SH-SY5Y (cell line): ENCODE data around the gene SLC24A4.

Experiments
- GATA2 ChIP-seq: IDR thresholded peaks from 2 replicates; pipeline ENCODE4 v1.6.1; 2011; ENCODE audit warnings: mild to moderate bottlenecking, low read depth, low read length
- GATA3 ChIP-seq: IDR thresholded peaks from 2 replicates; pipeline ENCODE4 v1.6.1; 2011; ENCODE audit warnings: low read depth, mild to moderate bottlenecking, low read length, moderate library complexity

The SLC24A4 gene

DNA sequence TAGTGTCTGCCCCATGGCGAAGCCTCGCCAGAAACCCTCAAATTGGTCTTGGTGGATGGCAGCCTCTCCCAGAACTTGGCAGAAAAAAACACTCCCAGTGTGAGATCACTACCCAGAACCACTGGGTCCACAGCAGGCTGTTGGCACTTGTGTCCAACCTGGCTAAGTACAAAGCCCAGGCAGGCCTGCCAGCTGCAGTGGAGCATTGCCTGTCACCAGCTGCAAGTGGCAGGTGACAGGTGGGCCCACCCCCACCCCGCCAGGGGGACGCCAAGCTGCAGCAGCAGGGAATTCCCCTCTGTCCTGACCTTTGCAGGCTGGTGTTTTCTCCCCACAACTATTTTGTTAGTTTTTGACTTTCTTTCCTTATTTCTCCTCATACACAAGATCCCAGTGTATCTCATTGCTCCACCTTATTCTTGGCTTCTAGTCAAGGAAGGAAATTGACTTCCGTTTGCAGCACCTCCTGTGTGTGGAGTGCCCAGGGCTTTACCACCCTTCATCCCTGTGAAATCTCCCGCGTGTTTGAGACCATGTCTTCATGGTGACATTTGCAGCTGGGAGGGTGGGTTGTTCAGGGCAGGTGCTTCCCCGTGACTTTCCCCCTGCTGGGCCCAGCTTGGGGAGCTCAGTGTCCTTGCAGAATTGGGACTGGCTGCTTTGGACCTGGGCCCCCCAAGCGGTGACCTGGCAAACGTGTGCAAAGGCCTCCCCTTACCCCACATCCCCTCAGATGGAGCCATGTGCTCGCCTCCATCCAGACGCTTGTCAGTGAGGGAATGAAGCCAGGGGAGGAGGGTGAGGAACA is 116.8 kb downstream of the SLC24A4 start:
- no peak for TF ChIP-seq GATA3
- TF ChIP-seq GATA2: no peak

DNA sequence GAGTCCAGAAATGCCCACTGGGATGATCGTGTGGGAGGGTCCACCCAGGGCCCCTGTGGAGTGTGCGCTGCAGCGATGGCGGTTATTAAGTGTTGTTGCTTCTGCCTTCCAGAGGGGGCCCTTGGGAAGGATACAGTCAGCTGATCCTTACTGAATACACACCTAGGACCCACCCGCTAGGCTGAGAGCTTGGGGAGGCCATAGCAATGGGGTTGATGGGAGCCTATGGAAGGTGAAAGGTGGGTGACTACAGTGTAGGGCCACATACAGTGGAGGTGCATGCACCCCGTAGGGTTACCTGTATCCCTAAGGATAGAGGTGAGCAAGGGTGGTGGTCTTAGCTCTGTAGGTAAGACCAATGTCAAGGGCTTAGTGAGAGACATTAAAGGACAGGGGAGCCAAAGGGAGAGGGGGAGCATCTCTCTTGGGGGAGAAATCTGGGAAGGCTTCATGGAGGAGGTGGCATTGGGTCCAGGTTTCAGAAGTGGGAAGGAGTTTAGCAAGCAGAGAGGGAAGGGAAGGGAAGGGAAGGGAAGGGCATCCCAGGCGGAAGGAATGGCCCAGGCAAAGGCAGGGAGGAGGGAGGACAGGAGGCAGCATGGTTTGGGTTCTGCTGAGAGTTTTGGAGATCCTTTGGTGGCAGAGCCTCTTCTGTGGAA is 117.5 kb downstream of the SLC24A4 start:
- TF ChIP-seq GATA2 (no peak), GATA3 (no peak)

DNA sequence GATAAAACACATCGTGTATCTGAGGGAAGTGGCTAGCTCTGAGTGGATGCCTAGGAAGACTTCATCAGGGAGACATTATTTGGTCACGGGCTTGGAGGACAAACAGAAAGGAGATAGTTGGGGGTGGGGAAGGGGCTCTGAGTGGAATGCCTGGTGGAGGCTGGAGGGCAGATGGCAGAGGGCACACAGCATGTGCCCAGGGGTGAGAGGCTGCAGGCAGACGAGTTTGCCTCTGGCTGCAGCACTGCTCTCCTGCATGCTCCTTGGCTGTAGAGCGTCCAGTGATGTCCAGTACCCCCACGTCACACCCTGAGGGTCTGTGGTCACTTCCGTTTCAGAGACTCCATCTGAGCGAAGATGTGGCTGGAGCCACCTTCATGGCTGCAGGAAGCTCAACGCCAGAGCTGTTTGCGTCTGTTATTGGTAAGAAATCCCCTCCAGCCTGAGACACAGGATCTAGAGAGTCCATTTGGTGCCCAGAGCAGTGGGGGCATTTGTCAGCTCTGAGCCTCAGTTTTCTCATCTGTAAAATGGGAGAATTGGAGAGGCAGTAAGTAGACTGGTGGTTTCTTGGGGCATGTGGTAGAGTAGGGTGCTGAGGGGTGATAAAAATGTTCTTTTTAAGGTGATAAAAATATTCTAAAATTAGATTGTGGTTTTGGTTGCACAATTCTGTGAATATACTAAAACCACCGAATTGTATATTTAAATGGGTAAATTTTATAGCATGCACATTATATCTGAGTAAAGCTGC is 119.0 kb downstream of the SLC24A4 start:
- no peak for TF ChIP-seq GATA3
- TF ChIP-seq GATA2: no peak

DNA sequence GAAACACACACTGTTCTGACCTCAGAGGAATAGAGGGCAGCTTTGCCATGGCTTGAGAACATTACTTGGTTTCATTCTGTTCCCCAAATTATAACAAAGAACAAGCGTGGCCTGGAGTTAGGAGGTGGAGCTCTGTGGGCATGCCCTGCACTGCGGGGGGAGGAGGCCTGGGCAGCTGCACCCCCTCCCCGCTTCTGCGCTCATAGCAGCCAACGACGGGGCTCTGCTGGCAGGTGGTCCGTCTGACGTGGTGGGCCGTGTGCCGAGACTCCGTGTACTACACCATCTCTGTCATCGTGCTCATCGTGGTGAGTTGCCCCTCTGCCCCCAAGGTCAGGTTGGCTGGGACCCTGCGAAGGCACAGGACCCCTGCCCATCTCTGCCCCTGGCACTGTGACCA is 120.2 kb downstream of the SLC24A4 start:
- no peak for TF ChIP-seq GATA2
- no peak for TF ChIP-seq GATA3

DNA sequence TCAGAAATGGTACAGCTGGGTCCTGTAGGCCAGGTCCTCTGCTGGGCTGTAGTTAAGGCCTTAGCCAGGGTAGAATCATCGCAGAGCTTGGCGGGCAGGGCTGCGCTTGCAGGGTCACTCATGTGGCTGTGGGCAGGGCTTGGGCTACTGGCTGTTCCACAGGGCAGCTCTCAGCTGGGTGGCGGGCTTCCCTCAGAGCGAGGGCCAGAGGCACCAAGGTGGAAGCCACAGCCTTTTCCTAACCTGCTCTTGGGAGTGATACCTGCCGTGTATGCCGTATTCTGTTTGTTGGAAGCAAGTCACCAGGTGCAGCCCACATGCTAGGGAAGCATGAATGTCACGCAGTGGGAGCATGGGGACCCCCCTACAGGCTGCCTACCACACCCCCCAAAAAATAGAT is 120.8 kb downstream of the SLC24A4 start:
- no peak for TF ChIP-seq GATA3
- no peak for TF ChIP-seq GATA2

DNA sequence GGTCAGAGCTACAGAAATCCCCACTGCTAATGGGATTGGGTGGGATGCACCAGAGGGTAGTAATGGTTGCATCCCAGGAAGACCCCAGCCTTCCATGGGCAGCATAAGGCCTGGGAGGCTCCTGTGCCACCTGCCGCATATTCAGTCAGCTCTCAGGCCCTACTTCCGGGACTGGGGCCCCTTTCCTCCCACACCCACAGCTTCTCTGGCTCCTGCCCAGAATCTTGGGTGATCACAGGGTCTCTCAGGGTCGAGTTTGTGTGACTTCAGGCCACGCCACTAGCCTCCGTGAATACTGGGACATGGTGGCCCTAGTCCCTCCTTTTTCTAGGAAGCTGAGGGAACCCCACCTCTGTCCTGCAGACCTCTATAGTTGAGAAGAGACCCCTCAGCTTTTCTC is 123.8 kb downstream of the SLC24A4 start:
- TF ChIP-seq GATA3 (no peak), GATA2 (no peak)

DNA sequence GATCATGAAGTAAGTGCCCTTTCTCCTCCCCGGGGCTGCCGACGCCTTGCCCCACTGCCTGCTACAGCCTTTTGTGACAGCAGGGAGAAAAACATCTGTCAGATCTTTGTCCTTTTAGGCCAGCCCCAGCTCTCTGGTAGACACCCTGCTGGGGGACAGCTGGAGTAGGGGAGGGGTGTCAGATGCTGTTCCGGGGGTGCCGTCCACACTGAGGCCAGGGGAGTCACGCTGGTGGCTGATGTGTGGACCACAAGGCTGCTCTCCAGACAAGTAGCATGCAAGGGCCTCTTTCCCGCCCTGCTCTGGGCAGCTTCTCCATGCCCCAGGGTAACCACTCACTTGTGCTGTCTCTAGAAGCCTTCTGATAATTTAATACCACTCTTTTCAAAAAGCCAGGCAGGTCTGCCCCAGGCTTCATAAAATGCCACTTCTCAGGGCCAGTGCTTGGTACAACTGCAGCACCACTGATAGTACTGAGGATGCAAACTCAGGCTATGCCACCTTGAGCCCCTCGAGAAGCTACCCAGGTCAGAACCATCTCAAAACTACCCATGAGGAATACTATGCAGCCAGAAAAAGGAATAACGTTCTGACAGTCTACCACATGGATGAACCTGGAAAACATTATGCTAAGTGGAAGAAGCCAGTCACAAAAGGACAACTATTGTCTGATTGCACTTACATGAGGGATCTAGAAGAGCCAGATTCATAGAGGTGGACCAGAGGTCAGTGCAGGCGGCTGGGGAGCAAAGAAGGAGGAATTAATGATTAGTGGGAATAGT is 124.6 kb downstream of the SLC24A4 start:
- TF ChIP-seq GATA3 (no peak), GATA2 (no peak)

DNA sequence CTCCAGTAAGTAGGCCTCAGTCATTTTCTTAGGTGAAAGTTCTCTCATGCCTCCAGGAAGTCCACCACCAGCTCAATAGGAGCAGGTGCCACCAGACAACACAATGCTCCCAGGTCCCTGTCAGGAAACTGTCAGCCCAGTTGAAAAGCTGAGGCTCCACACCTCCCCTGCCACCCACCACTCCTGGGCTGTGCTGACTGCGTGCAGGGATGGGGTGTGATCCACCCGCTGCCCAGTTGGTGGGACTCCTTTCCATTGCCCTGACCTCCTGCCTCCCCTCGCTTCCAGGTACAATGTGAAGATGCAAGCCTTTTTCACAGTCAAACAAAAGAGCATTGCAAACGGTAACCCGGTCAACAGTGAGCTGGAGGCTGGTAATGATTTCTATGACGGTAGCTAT is 125.8 kb downstream of the SLC24A4 start:
- no peak for TF ChIP-seq GATA3
- TF ChIP-seq GATA2: no peak

DNA sequence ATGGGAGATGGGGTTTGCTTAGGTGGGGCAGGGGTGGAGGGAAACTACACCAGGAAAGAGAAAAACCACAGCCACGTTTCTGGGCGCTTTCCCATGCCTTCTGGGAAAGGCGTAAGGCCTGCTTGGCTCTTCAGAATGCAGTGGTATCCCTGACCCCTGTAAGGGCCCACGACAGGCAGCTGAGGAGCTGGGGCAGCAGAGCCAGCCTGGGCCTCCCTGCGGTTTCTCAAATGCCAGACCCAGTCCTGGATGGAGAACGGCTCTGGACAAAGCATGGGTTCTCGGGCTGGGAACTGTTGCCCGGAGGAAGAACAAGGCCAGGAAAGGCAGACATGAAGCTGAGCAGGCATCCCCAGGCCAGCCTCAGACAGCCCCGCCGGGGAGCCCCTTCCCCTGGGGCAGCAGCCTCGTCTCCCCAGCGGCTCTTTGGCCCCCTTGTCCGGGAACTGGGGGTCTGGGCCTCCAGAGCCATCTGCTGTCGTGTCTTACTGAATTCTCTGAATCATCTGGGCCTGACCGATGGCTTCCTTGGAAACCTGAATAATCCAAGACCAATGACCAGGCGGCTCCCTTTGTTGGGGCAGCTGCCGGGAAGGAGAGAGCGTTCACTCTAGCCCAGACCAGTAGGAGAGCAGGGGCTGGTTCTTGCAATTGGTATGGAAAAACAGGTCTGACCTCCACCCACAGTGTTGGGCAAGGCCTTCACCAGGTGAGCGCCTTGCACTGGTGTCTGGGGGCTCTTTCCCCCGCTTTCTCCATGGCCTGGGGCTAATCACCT is 126.6 kb downstream of the SLC24A4 start:
- TF ChIP-seq GATA2 (no peak), GATA3 (no peak)

DNA sequence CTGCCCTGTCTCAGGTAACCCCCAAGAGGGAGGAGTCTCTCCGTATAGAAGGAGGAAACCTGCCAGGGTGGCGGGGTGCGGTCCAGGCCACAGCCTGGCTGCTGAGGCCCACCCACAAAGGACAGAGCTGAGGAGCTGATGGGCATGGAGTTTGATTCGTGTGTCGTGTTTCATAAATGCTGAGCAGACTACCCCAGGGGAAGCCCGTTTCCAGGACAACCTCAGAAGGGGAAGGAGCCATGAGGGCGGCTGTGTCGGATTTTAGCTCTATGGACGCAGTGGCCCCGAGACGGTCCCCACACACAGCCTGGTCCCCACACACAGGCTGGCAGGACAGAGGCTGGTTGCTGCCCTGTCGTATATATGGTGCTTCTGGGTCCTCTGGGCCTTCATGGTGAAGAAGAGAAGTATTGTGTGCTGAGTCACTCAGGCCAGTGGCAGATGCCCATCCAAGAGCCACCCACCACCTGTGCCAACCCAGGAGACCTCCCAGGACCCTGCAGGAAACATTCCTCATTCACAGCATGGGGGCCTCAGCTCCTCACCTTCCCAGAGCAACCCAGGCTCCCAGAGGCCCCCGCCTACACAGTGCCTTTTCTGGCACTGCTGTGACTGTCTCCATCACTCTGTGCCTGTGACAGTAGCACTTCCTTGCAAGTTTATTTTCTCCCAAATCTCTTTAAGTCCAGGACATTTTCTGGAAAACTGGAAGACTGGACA is 127.5 kb downstream of the SLC24A4 start:
- no peak for TF ChIP-seq GATA3
- TF ChIP-seq GATA2: no peak

DNA sequence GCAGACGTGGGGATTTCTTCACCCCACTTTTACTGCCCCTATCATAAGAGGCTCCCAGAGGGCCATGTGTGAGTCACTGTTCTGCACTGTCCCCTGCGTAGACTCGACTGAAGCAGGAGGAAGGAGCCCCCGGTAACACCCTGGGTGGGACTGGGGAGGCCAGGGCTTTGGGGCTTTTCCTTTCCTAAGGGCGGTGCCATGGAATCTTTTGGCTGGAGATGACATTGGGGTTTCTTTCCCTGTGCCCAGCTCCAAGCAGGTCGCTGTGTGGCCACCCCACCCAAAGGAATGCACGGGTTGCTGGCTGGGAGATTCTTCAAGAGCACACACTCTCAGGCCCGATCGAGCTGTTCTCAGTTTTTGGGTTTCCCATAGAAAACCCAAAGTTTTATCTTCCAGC is 128.3 kb downstream of the SLC24A4 start:
- TF ChIP-seq GATA2 (no peak), GATA3 (no peak)

DNA sequence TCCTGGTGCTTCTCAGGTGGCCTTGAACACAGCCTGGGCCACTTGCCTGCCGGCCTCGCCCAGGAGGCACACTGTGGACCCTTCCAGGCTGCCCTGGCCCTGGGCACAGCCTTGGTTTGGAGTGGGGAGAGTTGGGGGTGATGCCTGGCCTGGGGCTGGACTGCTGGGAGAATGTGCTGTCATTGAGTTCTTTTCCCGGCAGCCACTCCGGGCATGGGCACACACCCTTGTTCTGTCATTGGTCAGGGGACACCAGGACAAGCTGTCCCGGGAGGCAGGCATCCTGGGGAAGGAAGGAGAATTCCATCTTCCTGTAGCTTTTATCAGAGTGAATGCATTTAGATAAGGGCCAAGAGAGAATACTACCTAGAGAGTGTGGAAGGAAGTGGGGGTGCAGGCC is 128.8 kb downstream of the SLC24A4 start:
- TF ChIP-seq GATA2 (no peak), GATA3 (no peak)

DNA sequence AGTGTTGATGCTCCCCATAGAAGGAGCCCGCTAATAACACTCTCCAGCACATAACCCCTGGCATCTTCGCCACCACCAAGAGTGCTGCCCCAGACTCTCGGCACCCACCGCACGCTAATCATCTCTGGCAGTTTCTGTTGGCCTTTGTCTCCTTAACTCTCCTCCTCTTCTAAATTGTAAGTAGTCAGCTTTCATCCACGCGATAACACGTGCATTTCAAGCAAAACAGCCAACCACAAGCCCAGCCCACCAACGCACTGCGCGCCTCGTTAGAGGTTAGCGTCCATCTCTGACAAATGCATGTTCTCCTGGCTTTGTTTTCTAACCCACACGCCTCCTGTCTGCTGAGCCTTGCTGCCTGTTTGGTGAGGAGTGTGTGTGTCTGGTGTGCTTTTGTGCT is 129.5 kb downstream of the SLC24A4 start:
- TF ChIP-seq GATA3 (no peak), GATA2 (no peak)
